Kidney capillary endothelial cell (primary cell): ENCODE results near the gene RHBDF2.
"Not testable (repeated sequence)": the region's sequence is repeated elsewhere in the genome, so short reads cannot be mapped to it uniquely, and the experiment has no call there.

Source experiments
- DNase-seq: peaks from one replicate; pipeline ENCODE4 v3.0.0-alpha.2; 2018; ENCODE audit warnings: low spot score

The RHBDF2 gene

GRCh38 chr17:76524598-76525512 is 23.6 kb upstream of the RHBDF2 start:
- no peak for DNase-seq

GRCh38 chr17:76523084-76524037 is 22.1 kb upstream of the RHBDF2 start:
- no peak for DNase-seq

- not testable (repeated sequence) for DNase-seq
Observed at GRCh38 chr17:76521683-76522082, 20.5 kb upstream of the RHBDF2 start.

GRCh38 chr17:76521262-76521661 is 20.0 kb upstream of the RHBDF2 start:
- DNase-seq = no peak

GRCh38 chr17:76519048-76519966 is 18.1 kb upstream of the RHBDF2 start:
- DNase-seq = no peak

- no peak for DNase-seq
Observed at GRCh38 chr17:76517638-76518038, 16.4 kb upstream of the RHBDF2 start.

GRCh38 chr17:76515274-76515949 is 14.2 kb upstream of the RHBDF2 start:
- DNase-seq = no peak

- DNase-seq = not testable (repeated sequence)
Observed at GRCh38 chr17:76514355-76514754, 13.1 kb upstream of the RHBDF2 start.

- no peak for DNase-seq
Observed at GRCh38 chr17:76513306-76513692, 12.1 kb upstream of the RHBDF2 start.

- DNase-seq = no peak
Observed at GRCh38 chr17:76512366-76513305, 11.4 kb upstream of the RHBDF2 start.

GRCh38 chr17:76511668-76512365 is 10.6 kb upstream of the RHBDF2 start:
- DNase-seq = no peak

GRCh38 chr17:76510831-76511244 is 9.6 kb upstream of the RHBDF2 start:
- no peak for DNase-seq

- not testable (repeated sequence) for DNase-seq
Observed at GRCh38 chr17:76508472-76509063, 7.3 kb upstream of the RHBDF2 start.

GRCh38 chr17:76506408-76507345 is 5.5 kb upstream of the RHBDF2 start:
- peak; percentile 57 for DNase-seq

GRCh38 chr17:76504117-76504516 is 2.9 kb upstream of the RHBDF2 start:
- no peak for DNase-seq

- DNase-seq = no peak
Observed at GRCh38 chr17:76502341-76503211, 1.4 kb upstream of the RHBDF2 start.
